K562 (cell line): ENCODE data around the gene IFI44L. TPM values are rescaled to one million over a fixed set of nuclear protein-coding genes. Genes with fewer than 3 reads are reported as not detected.

Source experiments
- ATAC-seq: fragments of 200-7000 bp; cut with Tn5 transposase; 3 replicates; pipeline ENCODE4 v1.9.1; 2020; ENCODE audit warnings: moderate library complexity
- BruUV-seq: library from RNA; stranded (reverse); fragments of 400-500 nt; replicated peaks from 2 replicates; lab custom pipeline; 2021; lab: Mats Ljungman, UMichigan
- CTCF ChIA-PET: fragments of 300-600 bp; formaldehyde crosslinking; extraction: SDS; loops from one replicate; lab custom pipeline; 2021; ENCODE audit warnings: low intra/inter-chr PET ratio; lab: Yijun Ruan, JAX
- POLR2A ChIA-PET: fragments of 300-600, 350-650 bp; sonication (Branson Sonifier 250); formaldehyde crosslinking; extraction: SDS; loops from one replicate; lab custom pipeline; 2021; ENCODE audit warnings: antibody characterized with exemption, inconsistent platforms; lab: Yijun Ruan, JAX
- DNase-seq, 4 experiments: peaks; one replicate each; pipeline versions ENCODE4 v3.0.0 to v3.0.0-alpha.2; 2011 to 2018; ENCODE audit warnings: low spot score in 3 of 4, mixed read lengths in 3 of 4; ENCODE audit errors: extremely low read depth in 1 of 4
- FAIRE-seq: peaks from 2 replicates; lab custom pipeline; 2011; peaks lifted over from hg19 to GRCh38; lab: Jason Lieb, UNC
- H2AFZ ChIP-seq: 2 replicates; pipeline ENCODE4 v1.6.0; 2011; ENCODE audit warnings: low read depth, low read length, control low read depth, inconsistent platforms
- H3K27ac ChIP-seq: fragments of 200-600 bp; 3 replicates; pipeline ENCODE4 v1.8.0; 2011; ENCODE audit warnings: low read depth, mild to moderate bottlenecking, control low read depth, inconsistent platforms, low read length, moderate library complexity, mixed read lengths; ENCODE audit errors: extremely low read depth
- H3K27me3 ChIP-seq, 2 experiments: fragments of 300-600 bp in 1 of 2; 2 replicates in 1 of 2; 3 replicates in 1 of 2; pipeline versions ENCODE4 v1.6.0 to v1.8.0; 2011; ENCODE audit warnings: inconsistent platforms in 2 of 2, low read length in 2 of 2, mild to moderate bottlenecking in 1 of 2, mixed read lengths in 1 of 2, moderate library complexity in 1 of 2; ENCODE audit not compliant: control insufficient read depth in 2 of 2, insufficient read depth in 2 of 2
- H3K36me3 ChIP-seq: fragments of 300-600 bp; 3 replicates; pipeline ENCODE4 v1.8.0; 2011; ENCODE audit warnings: mild to moderate bottlenecking, low read length, inconsistent platforms; ENCODE audit not compliant: control insufficient read depth, insufficient read depth
- H3K4me1 ChIP-seq, 2 experiments: fragments of 200-600 bp in 1 of 2; replicated peaks in 1 of 2; 2 replicates in 1 of 2; 3 replicates in 1 of 2; pipeline versions ENCODE4 v1.5.1 to v1.8.0; 2011; ENCODE audit warnings: inconsistent platforms in 2 of 2, low read length in 2 of 2, mild to moderate bottlenecking in 1 of 2, mixed read lengths in 1 of 2, moderate library complexity in 1 of 2; ENCODE audit not compliant: control insufficient read depth in 2 of 2, insufficient read depth in 2 of 2
- H3K4me2 ChIP-seq: 2 replicates; pipeline ENCODE4 v1.6.1; 2011; ENCODE audit warnings: low read length, control low read depth, inconsistent platforms, mixed read lengths; ENCODE audit not compliant: insufficient read depth
- H3K4me3 ChIP-seq: fragments of 200-600 bp; sonication (generic), shearing (Covaris generic); 2 replicates; pipeline ENCODE4 v1.5.1; 2016; ENCODE audit warnings: control low read depth, inconsistent platforms
- H3K79me2 ChIP-seq: fragments of 200-600 bp; 3 replicates; pipeline ENCODE4 v1.8.0; 2011; ENCODE audit warnings: low read length, inconsistent platforms; ENCODE audit not compliant: control insufficient read depth, insufficient read depth
- H3K9ac ChIP-seq, 2 experiments: 2 replicates each; pipeline versions ENCODE4 v1.6.0 to v1.6.1; 2011; ENCODE audit warnings: low read depth in 2 of 2, low read length in 2 of 2, control low read depth in 1 of 2, inconsistent platforms in 1 of 2, mild to moderate bottlenecking in 1 of 2, mixed read lengths in 1 of 2; ENCODE audit not compliant: insufficient read depth in 1 of 2
- H3K9me1 ChIP-seq: one replicate; pipeline ENCODE4 v1.6.0; 2011; ENCODE audit warnings: inconsistent platforms, mild to moderate bottlenecking, low read length, moderate library complexity; ENCODE audit not compliant: control insufficient read depth, insufficient read depth
- H3K9me3 ChIP-seq: replicated peaks from 2 replicates; pipeline ENCODE4 v1.5.1; 2011; ENCODE audit warnings: low read depth, low read length, inconsistent platforms; ENCODE audit not compliant: control insufficient read depth, insufficient read depth
- H4K20me1 ChIP-seq: replicated peaks from 2 replicates; pipeline ENCODE4 v1.6.1; 2011; ENCODE audit warnings: low read length, inconsistent platforms, mixed read lengths; ENCODE audit not compliant: control insufficient read depth, insufficient read depth
- CHD2 ChIP-seq: IDR thresholded peaks from 2 replicates; pipeline ENCODE4 v1.6.1; 2011; ENCODE audit warnings: low read depth, low read length
- DACH1 ChIP-seq: fragments of 450-650 bp; IDR thresholded peaks from 2 replicates; pipeline ENCODE4 v1.6.1; 2018; ENCODE audit not compliant: partially characterized antibody
- ESRRA ChIP-seq: fragments of 450-650 bp; IDR thresholded peaks from 2 replicates; pipeline ENCODE4 v1.6.1; 2014; ENCODE audit warnings: low read depth, mild to moderate bottlenecking, moderate library complexity, borderline replicate concordance
- HMG20A ChIP-seq: fragments of 450-650 bp; formaldehyde crosslinking; conservative IDR thresholded peaks from 2 replicates; pipeline ENCODE4 v1.4.0; 2020; ENCODE audit warnings: mild to moderate bottlenecking, mixed read lengths
- HOXB6 ChIP-seq: fragments of 250-450 bp; sonication (Bioruptor Pico); IDR thresholded peaks from 2 replicates; pipeline ENCODE4 v1.5.1; 2022; ENCODE audit warnings: mild to moderate bottlenecking, borderline replicate concordance
- MAFF ChIP-seq: IDR thresholded peaks from 2 replicates; pipeline ENCODE4 v1.6.1; 2012; ENCODE audit warnings: low read length, improper control_type of control experiment
- MAFG ChIP-seq: fragments of 450-650 bp; conservative IDR thresholded peaks from 2 replicates; pipeline ENCODE4 v1.6.1; 2016; ENCODE audit warnings: missing genetic modification characterization, missing compliant biosample characterization
- RBM25 ChIP-seq: fragments of 200-400 bp; formaldehyde crosslinking; IDR thresholded peaks from 2 replicates; pipeline ENCODE4 v1.6.1; 2018; ENCODE audit warnings: low read length, low read depth, moderate library complexity; ENCODE audit not compliant: severe bottlenecking
- RHOXF2B ChIP-seq: fragments of 250-450 bp; sonication (Bioruptor Pico); conservative IDR thresholded peaks from 2 replicates; pipeline ENCODE4 v1.5.1; 2021
- ZNF146 ChIP-seq: IDR thresholded peaks from one replicate; pipeline ENCODE4 v1.6.1; 2018; ENCODE audit warnings: missing compliant biosample characterization; ENCODE audit not compliant: unreplicated experiment
- ZNF316 ChIP-seq: fragments of 450-650 bp; IDR thresholded peaks from 2 replicates; pipeline ENCODE4 v1.6.1; 2016
- WGBS: fragments of 100-300 bp; shearing (Covaris generic); methylation state at CpG from one replicate; pipeline ENCODE4 v1.1.6; 2016; ENCODE audit warnings: low coverage, mixed read lengths; ENCODE audit not compliant: insufficient coverage; ENCODE audit errors: missing lambda C conversion rate; 5-methylcytosine and 5-hydroxymethylcytosine counted together
- in situ Hi-C: fragments of 300-500 bp; cut with MboI; formaldehyde crosslinking; loops from 4 replicates; pipeline ENCODE4 v1.15.0; 2018; ENCODE audit warnings: inconsistent platforms, mixed read lengths
- intact Hi-C: fragments of 100-400 bp; cut with micrococcal nuclease; formaldehyde crosslinking; loops from 2 replicates; pipeline ENCODE4 v1.14.2; 2022
- polyA plus RNA-seq, 8 experiments: library from polyadenylated mRNA; depleted of rRNA in 4 of 8; stranded (reverse) in 5 of 8; unstranded in 3 of 8; fragments of >200 nt; fragmentation: Nextera tagmentation in 2 of 8; fragmentation: Illumina TruSeq in 1 of 8; extraction: Ambion mirVana in 2 of 8; extraction: Trizol in 1 of 8; gene quantifications; 2 replicates each; pipeline versions ENCODE4 v1.2.1 to v1.2.3, GENCODE V29; 2011 to 2014; ENCODE audit warnings: inconsistent platforms in 1 of 8, missing spikeins in 1 of 8
- total RNA-seq, 7 experiments: library from RNA; depleted of rRNA in 6 of 7; stranded (reverse); fragments of >200 nt in 6 of 7; fragmentation: Illumina TruSeq in 2 of 7; extraction: Trizol in 2 of 7; gene quantifications; 2 replicates each; pipeline versions ENCODE4 v1.2.1 to v1.2.3, GENCODE V29; 2011 to 2021; ENCODE audit warnings: low replicate concordance in 1 of 7
- TF ChIP-seq, protein P1 (sequence below): fragments of 150-350 bp; conservative IDR thresholded peaks from 2 replicates; pipeline ENCODE4 v1.6.1; 2014; ENCODE audit warnings: low read length

The IFI44L gene
- total and polyA plus RNA-seq, 9 of the 15 experiments (the other 6 are each of a cell fraction or from before 2014, with no cell fraction given) = 0.04 to 0.22 TPM; not detected in 7

DNA sequence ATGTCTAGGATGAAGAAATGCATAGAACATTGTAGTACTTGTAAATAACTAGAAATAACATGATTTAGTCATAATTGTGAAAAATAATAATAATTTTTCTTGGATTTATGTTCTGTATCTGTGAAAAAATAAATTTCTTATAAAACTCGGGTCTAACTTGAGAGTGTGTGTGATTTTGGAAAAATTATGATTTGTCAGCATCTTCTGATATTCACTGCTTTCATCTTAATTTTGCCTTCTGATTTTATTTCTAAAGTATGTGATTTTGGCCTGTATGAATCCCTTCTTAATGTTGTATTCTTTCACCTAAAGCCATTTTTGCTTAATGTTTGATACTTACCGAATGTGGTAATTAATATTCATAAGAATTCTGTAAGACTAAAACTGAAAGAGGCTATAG is 43.7 kb downstream of the IFI44L start:
- Histone ChIP-seq H3K36me3 (no peaks in the 10 kb centered on the region), H3K27me3 (no peaks in the 10 kb centered on the region), H3K9ac (no peak overlapping the region), H2AFZ (no peak overlapping the region), H3K27ac (no peak overlapping the region), H3K4me1 (no peaks in the 10 kb centered on the region), H4K20me1 (no peaks in the 10 kb centered on the region), H3K9me1 (no peaks in the 10 kb centered on the region), H3K4me3 (no peak overlapping the region), H3K9me3 (no peaks in the 10 kb centered on the region), H3K79me2 (no peaks in the 10 kb centered on the region), H3K4me2 (no peak overlapping the region)
- DNase-seq (no peak), FAIRE-seq (no peak), ATAC-seq (no peak)
- in situ Hi-C loops = loop anchor here (25.0 kb wide), 1 partner anchor 527 kb away; no protein-coding TSS in a partner anchor
- 0 out of 2 replicates have a peak, but pooled peaks have one; percentile 3 for TF ChIP-seq MAFF
- no peak for TF ChIP-seq CHD2
- no peak for TF ChIP-seq HOXB6
- peak; percentile 51; the same call in 1 of the 2 replicates for TF ChIP-seq ZNF316
- TF ChIP-seq MAFG (tag) = 0 out of 2 replicates have a peak, but pooled peaks have one; percentile 6
- 0% methylated on average over 2 of the region's 2 CpGs for WGBS
- no TSS peak for BruUV-seq
- ChIA-PET CTCF (no interaction called here), POLR2A (no interaction called here)
- intact Hi-C loops = no loop called here

DNA sequence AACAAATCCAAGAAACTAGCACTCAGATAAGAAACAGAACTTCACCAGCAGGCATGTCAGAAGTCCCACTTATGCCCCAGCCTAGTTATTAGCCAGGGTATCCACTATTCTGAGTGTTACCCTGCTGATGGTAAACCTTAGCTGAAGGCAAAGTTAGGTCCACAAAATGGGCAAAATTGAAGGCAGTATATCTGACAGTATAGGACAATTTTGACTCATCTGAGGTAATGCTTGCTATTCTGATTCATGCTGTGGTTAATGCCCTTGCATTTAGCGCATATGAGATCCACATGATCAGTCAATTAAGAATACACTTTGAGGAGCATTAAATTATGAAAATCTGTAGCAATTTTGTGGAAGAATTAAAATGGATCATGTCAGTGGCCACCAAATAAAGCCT is 44.5 kb downstream of the IFI44L start:
- POLR2A ChIA-PET = no interaction called here
- Histone ChIP-seq H3K9ac (no peak overlapping the region), H3K79me2 (no peaks in the 10 kb centered on the region), H4K20me1 (no peaks in the 10 kb centered on the region), H3K27me3 (no peaks in the 10 kb centered on the region), H3K4me3 (no peak overlapping the region), H3K4me1 (no peaks in the 10 kb centered on the region), H3K4me2 (no peak overlapping the region), H2AFZ (no peak overlapping the region), H3K36me3 (no peaks in the 10 kb centered on the region), H3K9me3 (no peaks in the 10 kb centered on the region), H3K27ac (no peak overlapping the region), H3K9me1 (no peaks in the 10 kb centered on the region)
- TF ChIP-seq HMG20A (CRISPR knock-in tag) (no peak), ZNF146 (CRISPR knock-in tag) (no peak), RBM25 (no peak), RHOXF2B (CRISPR knock-in tag) (no peak), ESRRA (no peak), DACH1 (no peak)
- TF ChIP-seq, protein P1, sequence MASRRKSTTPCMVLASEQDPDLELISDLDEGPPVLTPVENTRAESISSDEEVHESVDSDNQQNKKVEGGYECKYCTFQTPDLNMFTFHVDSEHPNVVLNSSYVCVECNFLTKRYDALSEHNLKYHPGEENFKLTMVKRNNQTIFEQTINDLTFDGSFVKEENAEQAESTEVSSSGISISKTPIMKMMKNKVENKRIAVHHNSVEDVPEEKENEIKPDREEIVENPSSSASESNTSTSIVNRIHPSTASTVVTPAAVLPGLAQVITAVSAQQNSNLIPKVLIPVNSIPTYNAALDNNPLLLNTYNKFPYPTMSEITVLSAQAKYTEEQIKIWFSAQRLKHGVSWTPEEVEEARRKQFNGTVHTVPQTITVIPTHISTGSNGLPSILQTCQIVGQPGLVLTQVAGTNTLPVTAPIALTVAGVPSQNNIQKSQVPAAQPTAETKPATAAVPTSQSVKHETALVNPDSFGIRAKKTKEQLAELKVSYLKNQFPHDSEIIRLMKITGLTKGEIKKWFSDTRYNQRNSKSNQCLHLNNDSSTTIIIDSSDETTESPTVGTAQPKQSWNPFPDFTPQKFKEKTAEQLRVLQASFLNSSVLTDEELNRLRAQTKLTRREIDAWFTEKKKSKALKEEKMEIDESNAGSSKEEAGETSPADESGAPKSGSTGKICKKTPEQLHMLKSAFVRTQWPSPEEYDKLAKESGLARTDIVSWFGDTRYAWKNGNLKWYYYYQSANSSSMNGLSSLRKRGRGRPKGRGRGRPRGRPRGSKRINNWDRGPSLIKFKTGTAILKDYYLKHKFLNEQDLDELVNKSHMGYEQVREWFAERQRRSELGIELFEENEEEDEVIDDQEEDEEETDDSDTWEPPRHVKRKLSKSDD = no peak
- no TSS peak for BruUV-seq
- intact Hi-C loops (no loop called here), in situ Hi-C loops (loop anchor here (25.0 kb wide), 1 partner anchor 527 kb away; no protein-coding TSS in a partner anchor)
- ATAC-seq = no peak
- CTCF ChIA-PET = no interaction called here
- no peak for FAIRE-seq
- no peak for DNase-seq
- 0% methylated on average over 1 of the region's 1 CpG for WGBS
